ENCODE results near the gene RYR3.

DNA sequence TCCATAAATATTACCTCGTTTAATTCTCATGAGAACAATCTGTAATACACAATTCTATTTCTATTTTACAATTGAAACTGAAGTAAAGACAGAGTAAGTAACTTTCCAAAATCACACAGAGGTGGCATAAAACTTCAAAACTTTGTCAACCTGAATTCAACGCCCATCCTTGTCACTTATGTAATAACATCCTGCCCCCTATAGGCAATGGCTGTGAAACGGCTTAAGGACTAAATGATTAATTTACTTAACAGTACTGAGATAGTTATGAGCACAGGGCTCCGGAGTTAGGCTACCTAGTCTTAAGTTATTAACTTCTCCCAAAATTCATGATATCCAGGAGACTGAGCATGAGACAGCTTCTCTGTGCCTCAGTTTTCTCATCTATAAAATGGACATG is 364.5 kb downstream of the RYR3 start:
- TF ChIP-seq, protein P1, sequence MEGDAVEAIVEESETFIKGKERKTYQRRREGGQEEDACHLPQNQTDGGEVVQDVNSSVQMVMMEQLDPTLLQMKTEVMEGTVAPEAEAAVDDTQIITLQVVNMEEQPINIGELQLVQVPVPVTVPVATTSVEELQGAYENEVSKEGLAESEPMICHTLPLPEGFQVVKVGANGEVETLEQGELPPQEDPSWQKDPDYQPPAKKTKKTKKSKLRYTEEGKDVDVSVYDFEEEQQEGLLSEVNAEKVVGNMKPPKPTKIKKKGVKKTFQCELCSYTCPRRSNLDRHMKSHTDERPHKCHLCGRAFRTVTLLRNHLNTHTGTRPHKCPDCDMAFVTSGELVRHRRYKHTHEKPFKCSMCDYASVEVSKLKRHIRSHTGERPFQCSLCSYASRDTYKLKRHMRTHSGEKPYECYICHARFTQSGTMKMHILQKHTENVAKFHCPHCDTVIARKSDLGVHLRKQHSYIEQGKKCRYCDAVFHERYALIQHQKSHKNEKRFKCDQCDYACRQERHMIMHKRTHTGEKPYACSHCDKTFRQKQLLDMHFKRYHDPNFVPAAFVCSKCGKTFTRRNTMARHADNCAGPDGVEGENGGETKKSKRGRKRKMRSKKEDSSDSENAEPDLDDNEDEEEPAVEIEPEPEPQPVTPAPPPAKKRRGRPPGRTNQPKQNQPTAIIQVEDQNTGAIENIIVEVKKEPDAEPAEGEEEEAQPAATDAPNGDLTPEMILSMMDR (conservative IDR thresholded peaks at IDR 0.05; ENCODE audit: low read length), result peak; percentile 90
- TF ChIP-seq EZH2phosphoT487 (IDR thresholded peaks at IDR 0.05; ENCODE audit: borderline replicate concordance, low read depth, low read length), result no peak

Data from OCI-LY7 (cell line).